Astrocyte of the spinal cord (primary cell): ENCODE data around the gene CAMK1G.

ENCODE experiments used
- DNase-seq: peaks from one replicate; pipeline ENCODE4 v3.0.0; 2011; ENCODE audit warnings: low read depth, low spot score
- H3K4me3 ChIP-seq: 2 replicates; pipeline ENCODE4 v1.5.1; 2011; ENCODE audit warnings: low read depth, mild to moderate bottlenecking, low read length, moderate library complexity
- CTCF ChIP-seq: IDR thresholded peaks from 2 replicates; pipeline ENCODE4 v1.5.1; 2012; ENCODE audit warnings: low read depth, mild to moderate bottlenecking, low read length, inconsistent platforms
- in situ Hi-C: cut with HindIII; loops from 2 replicates; pipeline ENCODE4 v1.10.0; 2017; ENCODE audit warnings: low sequenced_read_pairs

Gene CAMK1G

GRCh38 chr1:209610631-209610905 is 27.1 kb downstream of the CAMK1G start:
- in situ Hi-C loops, result no loop called here
- TF ChIP-seq CTCF, result no peak
- H3K4me3 ChIP-seq, result no peak overlapping the region
- no peak for DNase-seq

DNA sequence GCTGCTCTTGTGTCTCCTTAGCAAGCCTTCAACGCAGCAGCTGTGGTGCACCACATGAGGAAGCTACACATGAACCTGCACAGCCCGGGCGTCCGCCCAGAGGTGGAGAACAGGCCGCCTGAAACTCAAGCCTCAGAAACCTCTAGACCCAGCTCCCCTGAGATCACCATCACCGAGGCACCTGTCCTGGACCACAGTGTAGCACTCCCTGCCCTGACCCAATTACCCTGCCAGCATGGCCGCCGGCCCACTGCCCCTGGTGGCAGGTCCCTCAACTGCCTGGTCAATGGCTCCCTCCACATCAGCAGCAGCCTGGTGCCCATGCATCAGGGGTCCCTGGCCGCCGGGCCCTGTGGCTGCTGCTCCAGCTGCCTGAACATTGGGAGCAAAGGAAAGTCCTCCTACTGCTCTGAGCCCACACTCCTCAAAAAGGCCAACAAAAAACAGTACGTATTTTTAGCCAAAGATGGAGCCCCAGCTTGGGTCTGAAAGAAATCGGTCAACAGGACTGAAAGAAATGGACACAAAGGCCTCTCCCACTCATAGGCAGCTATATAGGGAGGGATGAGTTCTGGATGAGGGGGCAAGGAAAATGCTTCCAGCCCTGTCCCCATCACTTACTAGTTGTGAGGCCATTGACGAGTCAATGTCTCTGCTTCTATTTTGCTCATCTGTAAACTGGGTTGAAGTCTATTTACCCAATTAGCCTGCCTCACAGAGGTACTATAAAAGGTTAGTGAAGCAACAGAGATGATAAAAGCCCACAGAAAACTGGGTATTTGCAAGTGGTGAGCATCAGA is 28.5 kb downstream of the CAMK1G start:
- no peak for DNase-seq
- no peak for TF ChIP-seq CTCF

DNA sequence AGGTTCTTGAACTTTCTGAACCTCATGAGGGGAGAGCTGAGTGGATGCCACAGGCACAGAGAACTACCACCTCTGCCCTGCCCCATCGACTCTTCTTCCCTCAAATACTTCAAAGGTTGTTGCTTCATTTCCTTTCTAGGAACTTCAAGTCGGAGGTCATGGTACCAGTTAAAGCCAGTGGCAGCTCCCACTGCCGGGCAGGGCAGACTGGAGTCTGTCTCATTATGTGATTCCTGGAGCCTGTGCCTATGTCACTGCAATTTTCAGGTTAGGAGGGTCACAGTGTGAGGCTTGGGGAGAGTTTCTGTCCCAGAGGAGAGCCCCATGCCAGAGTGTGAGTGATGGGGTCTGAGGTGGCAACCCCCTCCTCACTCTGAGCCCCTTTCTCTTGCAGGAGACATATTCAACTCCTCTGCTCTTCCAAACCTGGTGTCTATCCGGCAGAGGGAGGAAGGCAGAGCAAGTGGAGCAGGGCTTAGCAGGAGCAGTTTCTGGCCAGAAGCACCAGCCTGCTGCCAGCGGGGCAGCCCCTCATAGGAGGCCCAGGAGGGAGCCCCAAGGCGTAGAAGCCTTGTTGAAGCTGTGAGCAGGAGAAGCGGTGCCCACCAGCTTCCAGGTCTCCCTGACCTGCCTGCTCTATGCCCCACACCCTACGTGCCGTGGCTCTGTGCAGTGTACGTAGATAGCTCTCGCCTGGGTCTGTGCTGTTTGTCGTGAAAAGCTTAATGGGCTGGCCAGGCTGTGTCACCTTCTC is 29.3 kb downstream of the CAMK1G start:
- DNase-seq, result no peak
- H3K4me3 ChIP-seq, result no peak overlapping the region
- in situ Hi-C loops, result no loop called here
- no peak for TF ChIP-seq CTCF

More for the DNA sequence above, 28.5 kb downstream of the CAMK1G start:
- in situ Hi-C loops, result no loop called here
- no peak overlapping the region for H3K4me3 ChIP-seq

DNA sequence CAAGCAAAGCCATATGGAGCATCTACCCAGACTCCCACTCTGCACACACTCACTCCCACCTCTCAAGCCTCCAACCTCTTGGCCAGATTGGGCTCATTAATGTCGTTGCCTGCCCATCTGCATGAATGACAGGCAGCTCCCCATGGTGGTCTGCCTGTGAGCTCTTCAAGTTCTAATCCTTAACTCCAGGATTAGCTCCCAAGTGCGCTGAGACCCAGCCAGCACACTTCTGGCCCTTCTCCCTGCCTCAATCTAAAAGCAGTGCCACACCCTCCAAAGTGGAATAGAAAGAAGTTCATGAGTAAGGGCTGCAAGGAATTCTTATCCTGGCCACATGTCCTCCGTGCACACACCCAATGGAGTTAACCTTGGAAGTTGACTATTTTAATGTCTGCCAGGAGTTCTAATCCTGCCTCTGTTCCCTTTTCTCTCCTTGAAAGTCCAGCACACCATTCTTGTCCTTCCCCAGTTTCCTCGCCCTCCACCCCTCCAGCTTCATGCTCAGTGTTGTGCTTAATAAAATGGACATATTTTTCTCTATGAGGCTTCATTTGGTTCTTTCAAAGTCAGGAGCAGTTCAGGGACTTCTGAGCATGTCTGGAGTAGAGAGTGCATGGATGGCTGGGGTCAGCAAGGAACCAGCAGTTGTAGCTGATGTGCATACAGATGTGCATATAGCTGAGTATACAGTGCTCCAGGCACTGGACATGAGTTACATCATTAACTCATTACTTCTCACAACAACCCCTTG is 30.1 kb downstream of the CAMK1G start:
- DNase-seq, result no peak
- no peak overlapping the region for H3K4me3 ChIP-seq
- in situ Hi-C loops, result no loop called here
- TF ChIP-seq CTCF, result no peak

- TF ChIP-seq CTCF, result no peak
- no peak overlapping the region for H3K4me3 ChIP-seq
- DNase-seq, result no peak
- in situ Hi-C loops, result no loop called here
Measured at GRCh38 chr1:209614151-209614420, 30.6 kb downstream of the CAMK1G start.

GRCh38 chr1:209614906-209615305 is 31.4 kb downstream of the CAMK1G start:
- no peak for DNase-seq
- in situ Hi-C loops, result no loop called here
- H3K4me3 ChIP-seq, result no peak overlapping the region
- no peak for TF ChIP-seq CTCF
